ENCODE measurements around the gene SCMH1. TPM values are rescaled to one million over a fixed set of nuclear protein-coding genes. Genes with fewer than 3 reads are reported as not detected.

The SCMH1 gene
- total and polyA plus RNA-seq, 2 of the 4 experiments (the other 2 are of a cell fraction) = 9.0 to 19.4 TPM

DNA sequence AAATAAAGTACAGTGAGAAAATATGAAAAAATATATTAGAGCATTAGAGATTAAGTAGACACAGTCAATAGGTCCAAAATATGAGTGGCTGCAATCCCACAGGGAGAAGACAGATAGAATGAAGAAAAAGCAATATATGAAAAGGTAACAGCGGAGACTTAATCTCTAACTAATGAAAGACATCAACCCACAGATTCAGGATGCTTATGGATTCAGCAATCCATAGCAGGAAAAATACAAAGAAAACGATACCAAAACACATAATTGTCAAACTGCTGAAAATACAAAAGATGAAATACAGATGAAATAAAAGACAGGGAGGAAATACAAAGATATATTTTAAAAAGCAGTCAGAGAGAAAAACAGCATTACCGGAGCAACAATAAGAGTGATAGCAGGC, 163.9 kb downstream of the SCMH1 start:
- Histone ChIP-seq H3K9me1 (ENCODE audit: insufficient read depth, low read length) (peaks cover 2% of the 10 kb centered on the region; the same call in 1 of the 2 replicates), H2BK20ac (ENCODE audit: low read depth, low read length) (no peak overlapping the region), H3K4me1 (ENCODE audit: control insufficient read depth, insufficient read depth, low read length) (no peaks in the 10 kb centered on the region), H2BK120ac (ENCODE audit: low read depth, low read length) (no peak overlapping the region), H3K14ac (replicated peaks; ENCODE audit: low read depth, low read length) (no peak overlapping the region), H3K27me3 (ENCODE audit: control insufficient read depth, insufficient read depth, low read length) (no peaks in the 10 kb centered on the region), H4K91ac (ENCODE audit: insufficient read depth, low read depth, low read length) (no peak overlapping the region), H2AK9ac (replicated peaks; ENCODE audit: low read depth, low read length, poor library complexity) (no peak overlapping the region), H3K79me1 (ENCODE audit: low read depth in 1 of 2, low read length in 2 of 2) (peaks cover 3 to 4% of the 10 kb centered on the region in 2 experiments; a peak in 2 of 4 replicates), H3K18ac (ENCODE audit: low read depth, low read length) (no peak overlapping the region), H3K9me3 (ENCODE audit: control insufficient read depth, insufficient read depth, low read length) (no peaks in the 10 kb centered on the region), H3K36me3 (ENCODE audit: control insufficient read depth, insufficient read depth, low read length) (peaks cover 6% of the 10 kb centered on the region; the same call in 1 of the 2 replicates), H4K20me1 (ENCODE audit: insufficient read depth, low read length) (no peaks in the 10 kb centered on the region), H2AK5ac (ENCODE audit: low read depth, low read length) (no peak overlapping the region), H3K4ac (ENCODE audit: low read depth, low read length) (no peak overlapping the region), H3K23ac (ENCODE audit: low read depth, low read length) (no peak overlapping the region), H3K27ac (ENCODE audit: insufficient read depth, low read length) (no peak overlapping the region), H4K8ac (ENCODE audit: low read depth in 2 of 2, low read length in 2 of 2) (no peak overlapping the region), H2AFZ (replicated peaks; ENCODE audit: low read length, poor library complexity) (no peak overlapping the region), H3K4me2 (ENCODE audit: low read depth, low read length) (no peak overlapping the region), H4K5ac (ENCODE audit: low read depth, low read length) (no peak overlapping the region), H2BK15ac (ENCODE audit: low read depth, low read length) (no peak overlapping the region), H3K9ac (ENCODE audit: low read depth, low read length) (no peak overlapping the region), H3K4me3 (ENCODE audit: insufficient read depth, low read depth, low read length) (no peak overlapping the region), H2BK5ac (ENCODE audit: low read depth, low read length, poor library complexity, severe bottlenecking) (no peak overlapping the region), H3K56ac (ENCODE audit: extremely low read depth, insufficient read depth, low read length) (no peak overlapping the region)
- intact Hi-C loops (cut with micrococcal nuclease) (no loop called here), in situ Hi-C loops (cut with MboI; ENCODE audit: low sequenced_read_pairs) (no loop called here), dilution Hi-C loops (cut with HindIII; ENCODE audit: low sequenced_read_pairs, unreplicated experiment) (no loop called here)
- BruUV-seq (replicated peaks) = no TSS peak
- CTCF ChIA-PET = no interaction called here
- POLR2A ChIA-PET (ENCODE audit: unreplicated experiment) = no interaction called here
- DNase-seq (no peak), ATAC-seq (ENCODE audit: low read depth) (no peak)
- TF ChIP-seq CEBPB (IDR thresholded peaks at IDR 0.05; ENCODE audit: low read depth, low read length) (no peak), FOS (IDR thresholded peaks at IDR 0.05; ENCODE audit: low read depth, low read length) (no peak), MAZ (IDR thresholded peaks at IDR 0.05; ENCODE audit: borderline replicate concordance, low read depth, low read length) (no peak), RCOR1 (IDR thresholded peaks at IDR 0.05; ENCODE audit: insufficient replicate concordance, low read length) (no peak), RAD21 (IDR thresholded peaks at IDR 0.05; ENCODE audit: low read length) (no peak), SMC3 (IDR thresholded peaks at IDR 0.05; ENCODE audit: low read depth, low read length) (no peak), CHD1 (IDR thresholded peaks at IDR 0.05; ENCODE audit: low read depth, low read length) (no peak), POLR2A (IDR thresholded peaks at IDR 0.05; ENCODE audit: low read depth, low read length) (no peak), RFX5 (IDR thresholded peaks at IDR 0.05; ENCODE audit: low read depth, low read length) (no peak)
- TF ChIP-seq, protein P1, sequence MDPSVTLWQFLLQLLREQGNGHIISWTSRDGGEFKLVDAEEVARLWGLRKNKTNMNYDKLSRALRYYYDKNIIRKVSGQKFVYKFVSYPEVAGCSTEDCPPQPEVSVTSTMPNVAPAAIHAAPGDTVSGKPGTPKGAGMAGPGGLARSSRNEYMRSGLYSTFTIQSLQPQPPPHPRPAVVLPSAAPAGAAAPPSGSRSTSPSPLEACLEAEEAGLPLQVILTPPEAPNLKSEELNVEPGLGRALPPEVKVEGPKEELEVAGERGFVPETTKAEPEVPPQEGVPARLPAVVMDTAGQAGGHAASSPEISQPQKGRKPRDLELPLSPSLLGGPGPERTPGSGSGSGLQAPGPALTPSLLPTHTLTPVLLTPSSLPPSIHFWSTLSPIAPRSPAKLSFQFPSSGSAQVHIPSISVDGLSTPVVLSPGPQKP (IDR thresholded peaks at IDR 0.05; ENCODE audit: borderline replicate concordance, low read depth, low read length) = no peak
- TF ChIP-seq, protein P2, sequence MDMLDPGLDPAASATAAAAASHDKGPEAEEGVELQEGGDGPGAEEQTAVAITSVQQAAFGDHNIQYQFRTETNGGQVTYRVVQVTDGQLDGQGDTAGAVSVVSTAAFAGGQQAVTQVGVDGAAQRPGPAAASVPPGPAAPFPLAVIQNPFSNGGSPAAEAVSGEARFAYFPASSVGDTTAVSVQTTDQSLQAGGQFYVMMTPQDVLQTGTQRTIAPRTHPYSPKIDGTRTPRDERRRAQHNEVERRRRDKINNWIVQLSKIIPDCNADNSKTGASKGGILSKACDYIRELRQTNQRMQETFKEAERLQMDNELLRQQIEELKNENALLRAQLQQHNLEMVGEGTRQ (IDR thresholded peaks at IDR 0.05; ENCODE audit: low read depth, low read length) = no peak
- TF ChIP-seq, protein P3, sequence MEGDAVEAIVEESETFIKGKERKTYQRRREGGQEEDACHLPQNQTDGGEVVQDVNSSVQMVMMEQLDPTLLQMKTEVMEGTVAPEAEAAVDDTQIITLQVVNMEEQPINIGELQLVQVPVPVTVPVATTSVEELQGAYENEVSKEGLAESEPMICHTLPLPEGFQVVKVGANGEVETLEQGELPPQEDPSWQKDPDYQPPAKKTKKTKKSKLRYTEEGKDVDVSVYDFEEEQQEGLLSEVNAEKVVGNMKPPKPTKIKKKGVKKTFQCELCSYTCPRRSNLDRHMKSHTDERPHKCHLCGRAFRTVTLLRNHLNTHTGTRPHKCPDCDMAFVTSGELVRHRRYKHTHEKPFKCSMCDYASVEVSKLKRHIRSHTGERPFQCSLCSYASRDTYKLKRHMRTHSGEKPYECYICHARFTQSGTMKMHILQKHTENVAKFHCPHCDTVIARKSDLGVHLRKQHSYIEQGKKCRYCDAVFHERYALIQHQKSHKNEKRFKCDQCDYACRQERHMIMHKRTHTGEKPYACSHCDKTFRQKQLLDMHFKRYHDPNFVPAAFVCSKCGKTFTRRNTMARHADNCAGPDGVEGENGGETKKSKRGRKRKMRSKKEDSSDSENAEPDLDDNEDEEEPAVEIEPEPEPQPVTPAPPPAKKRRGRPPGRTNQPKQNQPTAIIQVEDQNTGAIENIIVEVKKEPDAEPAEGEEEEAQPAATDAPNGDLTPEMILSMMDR (conservative IDR thresholded peaks at IDR 0.05; ENCODE audit: low read depth, low read length) = no peak
- WGBS, 2 experiments (ENCODE audit: extremely low coverage in 2 of 2, insufficient read length in 1 of 2) = no CpG with 5 or more reads among the region's 3 CpGs

Data from IMR-90 (cell line).